SU-DHL-6 (cell line): Measurements from ENCODE around the gene BORCS8.

Experiments
- H2AFZ ChIP-seq: fragments of 200-600 bp; sonication (generic); 2 replicates; pipeline ENCODE4 v1.6.1; 2014; ENCODE audit warnings: low read depth, mild to moderate bottlenecking, moderate library complexity, mixed read lengths, antibody characterized with exemption, low read length; ENCODE audit not compliant: severe bottlenecking
- H3F3A ChIP-seq: fragments of 200-600 bp; shearing (Covaris generic); 2 replicates; pipeline ENCODE4 v1.6.0; 2016; ENCODE audit warnings: antibody characterized with exemption, mild to moderate bottlenecking; ENCODE audit not compliant: insufficient read depth
- H3K27ac ChIP-seq: fragments of 200-600 bp; sonication (generic); 2 replicates; pipeline ENCODE4 v1.5.1; 2016; ENCODE audit warnings: low read depth, mild to moderate bottlenecking, low read length, moderate library complexity, mixed read lengths
- H3K27me3 ChIP-seq: fragments of 200-600 bp; sonication (generic), shearing (Covaris generic); 2 replicates; pipeline ENCODE4 v1.6.0; 2014; ENCODE audit warnings: mild to moderate bottlenecking, low read length
- H3K36me3 ChIP-seq: fragments of 200-600 bp; sonication (generic); 2 replicates; pipeline ENCODE4 v1.6.1; 2014; ENCODE audit warnings: mild to moderate bottlenecking, low read length, mixed read lengths
- H3K4me2 ChIP-seq: fragments of 300-600, 200-600 bp; shearing (Covaris generic), sonication (generic); 2 replicates; pipeline ENCODE4 v1.6.0; 2014; ENCODE audit warnings: low read length, low read depth, mild to moderate bottlenecking; ENCODE audit not compliant: poor library complexity, severe bottlenecking
- H3K4me3 ChIP-seq: fragments of 200-600 bp; sonication (generic); 2 replicates; pipeline ENCODE4 v1.5.1; 2014; ENCODE audit warnings: antibody characterized with exemption, low read length, mild to moderate bottlenecking, mixed read lengths; ENCODE audit not compliant: insufficient read depth, poor library complexity, severe bottlenecking
- H3K79me2 ChIP-seq: fragments of 200-600 bp; sonication (generic); 2 replicates; pipeline ENCODE4 v1.6.1; 2014; ENCODE audit warnings: mild to moderate bottlenecking, low read length, moderate library complexity; ENCODE audit not compliant: insufficient read depth
- H3K9ac ChIP-seq: fragments of 200-600 bp; sonication (generic); 2 replicates; pipeline ENCODE4 v1.7.0; 2014; ENCODE audit warnings: mild to moderate bottlenecking, low read length
- H3K9me2 ChIP-seq: fragments of 200-600 bp; sonication (generic); replicated peaks from 2 replicates; pipeline ENCODE4 v1.6.1; 2014; ENCODE audit warnings: low read length; ENCODE audit not compliant: insufficient read depth
- H3K9me3 ChIP-seq: fragments of 200-600 bp; sonication (generic); 2 replicates; pipeline ENCODE4 v1.6.1; 2014; ENCODE audit warnings: low read length, mixed read lengths; ENCODE audit not compliant: insufficient read depth
- H4K20me1 ChIP-seq: fragments of 200-600 bp; sonication (generic); 2 replicates; pipeline ENCODE4 v1.6.1; 2014; ENCODE audit warnings: low read depth, mild to moderate bottlenecking, antibody characterized with exemption, low read length, moderate library complexity, mixed read lengths
- CTCF ChIP-seq: fragments of 200-600 bp; sonication (generic); IDR thresholded peaks from one replicate; pipeline ENCODE4 v1.5.1; 2017; ENCODE audit warnings: antibody characterized with exemption, mild to moderate bottlenecking, low read length, moderate library complexity; ENCODE audit not compliant: insufficient read depth, poor library complexity, severe bottlenecking
- EZH2phosphoT487 ChIP-seq: fragments of 200-600 bp; sonication (generic), shearing (Covaris generic); conservative IDR thresholded peaks from 2 replicates; pipeline ENCODE4 v1.6.1; 2018; ENCODE audit warnings: mild to moderate bottlenecking, antibody characterized with exemption, low read length, moderate library complexity, mixed read lengths

The BORCS8 gene

DNA sequence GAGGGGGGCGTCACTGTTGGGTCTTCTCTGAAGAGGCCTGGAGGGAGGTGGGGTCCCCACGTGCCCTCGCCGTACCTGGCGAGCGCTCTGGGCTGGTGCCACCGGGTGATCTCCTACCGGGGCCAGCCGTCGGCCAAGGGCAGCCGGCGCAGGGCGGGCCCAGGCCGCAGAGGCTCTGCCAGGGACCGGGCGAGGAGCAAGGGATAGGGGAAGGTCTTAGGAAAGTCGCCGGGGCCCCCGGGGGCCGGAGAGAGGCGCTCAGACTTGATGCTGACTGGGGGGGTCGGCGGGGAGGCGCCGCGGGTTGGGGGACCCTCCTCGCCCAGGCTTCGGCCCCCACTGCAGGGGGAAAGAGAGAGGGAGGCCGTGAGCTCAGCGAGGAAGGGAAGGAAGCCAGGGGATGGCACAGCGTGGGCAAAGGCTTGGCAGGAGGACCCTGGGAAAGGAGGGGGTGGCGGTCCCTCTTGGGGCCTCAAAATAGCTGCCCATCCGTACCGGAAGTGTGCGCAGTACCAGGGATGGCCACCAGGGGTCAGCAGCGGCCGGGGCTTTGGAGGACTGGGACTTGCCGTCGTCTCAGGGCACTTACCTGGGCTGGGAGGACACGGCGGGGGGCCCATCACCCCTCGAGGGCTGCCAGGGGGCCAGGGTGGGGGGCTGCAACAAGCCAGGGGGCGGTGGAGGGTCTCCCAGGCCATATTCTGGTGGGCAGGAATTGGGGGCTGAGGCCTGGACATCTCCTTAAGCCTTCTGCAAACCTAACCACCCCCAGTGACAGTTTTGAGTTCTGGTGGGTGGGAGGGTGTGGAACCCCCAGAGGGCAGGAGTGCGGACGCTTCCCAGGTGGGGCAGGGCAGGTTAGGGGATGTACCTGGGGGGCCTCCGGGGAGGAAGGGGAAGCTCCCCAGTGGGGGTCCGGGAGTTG, 46.0 kb downstream of the BORCS8 start:
- Histone ChIP-seq H3K27me3 (no peaks in the 10 kb centered on the region), H3F3A (peaks cover 81% of the 10 kb centered on the region), H3K9me2 (no peaks in the 10 kb centered on the region), H4K20me1 (no peaks in the 10 kb centered on the region; the same call in 1 of the 2 replicates), H3K27ac (peak overlapping the region; percentile 73), H3K9me3 (no peaks in the 10 kb centered on the region), H3K9ac (0 out of 2 replicates have a peak overlapping the region, but pooled peaks have one; percentile 5), H3K36me3 (peaks cover 10% of the 10 kb centered on the region), H2AFZ (no peak overlapping the region), H3K4me3 (no peak overlapping the region), H3K4me2 (peak overlapping the region; percentile 20), H3K79me2 (no peaks in the 10 kb centered on the region)
- TF ChIP-seq CTCF = peak; percentile 73
- TF ChIP-seq EZH2phosphoT487 = no peak

- no peaks in the 10 kb centered on the region for H3K9me3 ChIP-seq
- H3K4me2 ChIP-seq = no peak overlapping the region
- no peak for TF ChIP-seq EZH2phosphoT487
- H3K4me3 ChIP-seq = no peak overlapping the region
- no peak overlapping the region for H2AFZ ChIP-seq
- no peaks in the 10 kb centered on the region for H3K27me3 ChIP-seq
- peak overlapping the region; percentile 73 for H3K27ac ChIP-seq
- no peaks in the 10 kb centered on the region for H3K9me2 ChIP-seq
- no peak overlapping the region for H3K9ac ChIP-seq
- no peaks in the 10 kb centered on the region for H4K20me1 ChIP-seq
- H3F3A ChIP-seq = peaks cover 75% of the 10 kb centered on the region
- no peaks in the 10 kb centered on the region for H3K79me2 ChIP-seq
- H3K36me3 ChIP-seq = peaks cover 10% of the 10 kb centered on the region
These were observed 46.7 kb downstream of the BORCS8 start for GRCh38 chr19:19145281-19145680.

DNA sequence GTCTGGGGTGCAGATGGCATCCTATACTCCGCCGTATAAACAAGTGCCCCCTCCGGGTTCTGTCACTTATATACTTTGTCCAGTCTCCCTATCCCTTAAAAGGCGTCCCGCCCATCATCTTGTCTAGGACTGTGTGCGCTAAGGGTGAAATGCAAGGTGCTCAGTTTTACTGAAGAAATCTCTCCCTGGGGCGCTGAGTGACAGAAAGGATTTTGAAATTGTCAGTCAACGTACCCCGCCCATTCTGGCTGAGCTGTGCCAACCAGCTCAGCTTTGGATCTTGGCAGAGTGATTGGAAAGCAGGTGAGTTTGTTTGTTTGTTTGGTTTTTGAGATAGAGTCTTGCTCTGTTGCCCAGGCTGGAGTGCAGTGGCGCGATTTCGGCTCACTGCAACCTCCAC, 49.6 kb downstream of the BORCS8 start:
- H3K4me3 ChIP-seq = no peak overlapping the region
- H3K79me2 ChIP-seq = peaks cover 8% of the 10 kb centered on the region
- H3K4me2 ChIP-seq = no peak overlapping the region
- H3K27me3 ChIP-seq = no peaks in the 10 kb centered on the region
- no peaks in the 10 kb centered on the region for H3K9me2 ChIP-seq
- peaks cover 57% of the 10 kb centered on the region for H3F3A ChIP-seq
- no peaks in the 10 kb centered on the region for H4K20me1 ChIP-seq
- no peaks in the 10 kb centered on the region for H3K9me3 ChIP-seq
- TF ChIP-seq EZH2phosphoT487 (no peak), CTCF (no peak)
- H3K27ac ChIP-seq = no peak overlapping the region
- peaks cover 2% of the 10 kb centered on the region; the same call in 1 of the 2 replicates for H3K36me3 ChIP-seq
- no peak overlapping the region for H3K9ac ChIP-seq
- no peak overlapping the region for H2AFZ ChIP-seq

- Histone ChIP-seq H3K4me3 (no peak overlapping the region), H3K79me2 (peaks cover 9% of the 10 kb centered on the region), H4K20me1 (no peaks in the 10 kb centered on the region), H3K9ac (no peak overlapping the region), H3K36me3 (no peaks in the 10 kb centered on the region; the same call in 1 of the 2 replicates), H3K9me3 (no peaks in the 10 kb centered on the region), H3F3A (peaks cover 45% of the 10 kb centered on the region), H2AFZ (no peak overlapping the region), H3K27ac (no peak overlapping the region), H3K27me3 (no peaks in the 10 kb centered on the region), H3K4me2 (no peak overlapping the region), H3K9me2 (no peaks in the 10 kb centered on the region)
- TF ChIP-seq CTCF = no peak
- TF ChIP-seq EZH2phosphoT487 = no peak
These were observed 51.5 kb downstream of the BORCS8 start for GRCh38 chr19:19140476-19140875.
